Sigmoid colon (tissue), 4 donors: ENCODE results near the gene KMT2E.

Experiments used
- CTCF ChIP-seq, 4 experiments: fragments of 450-650 bp in 3 of 4; fragments of 200-600 bp in 1 of 4; IDR thresholded peaks; one replicate each; pipeline ENCODE4 v1.5.1; 2016 to 2019; ENCODE audit warnings: antibody characterized with exemption in 4 of 4, mild to moderate bottlenecking in 3 of 4, moderate library complexity in 2 of 4
- POLR2A ChIP-seq, 2 donors: fragments of 450-650 bp; IDR thresholded peaks; one replicate each; pipeline ENCODE4 v1.6.1; 2016; ENCODE audit warnings: antibody characterized with exemption in 2 of 2, mild to moderate bottlenecking in 2 of 2, moderate library complexity in 2 of 2
- POLR2AphosphoS5 ChIP-seq, 4 donors: sonication (generic); formaldehyde crosslinking; IDR thresholded peaks; one replicate each; pipeline ENCODE4 v1.6.1; 2017; ENCODE audit warnings: antibody characterized with exemption in 4 of 4

GRCh38 chr7:105130580-105130979 is 116.6 kb downstream of the KMT2E start:
- TF ChIP-seq CTCF (IDR thresholded peaks at IDR 0.05) (no peak), POLR2A (IDR thresholded peaks at IDR 0.05) (no peak), POLR2AphosphoS5 (IDR thresholded peaks at IDR 0.05) (no peak)
